Measurements from ENCODE around the gene ADARB2.
"Not testable (repeated sequence)": the region's sequence is repeated elsewhere in the genome, so short reads cannot be mapped to it uniquely, and the experiment has no call there.

The ADARB2 gene

DNA sequence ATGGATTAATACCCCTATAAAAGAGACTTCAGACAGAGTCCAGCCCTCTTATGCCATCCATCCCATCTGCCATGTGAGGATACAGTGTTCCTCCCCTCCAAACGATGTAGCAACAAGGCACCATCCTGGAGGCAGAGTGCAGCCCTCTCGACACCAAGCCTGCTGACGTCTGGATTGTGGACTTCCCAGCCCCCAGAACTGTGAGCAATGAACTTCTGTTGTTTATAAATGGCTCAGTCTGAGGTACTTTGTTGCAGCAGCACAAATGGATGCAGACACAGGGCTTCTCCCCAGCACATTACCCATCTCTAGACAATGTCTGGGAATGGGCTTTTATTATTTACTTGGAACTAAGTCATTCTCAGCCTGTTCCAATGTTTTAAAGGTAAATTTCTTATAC, 485.6 kb downstream of the ADARB2 start:
- no peak for DNase-seq (ENCODE audit: low read depth)

GRCh38 chr10:1249142-1249920, 488.0 kb downstream of the ADARB2 start:
- no peak for DNase-seq (ENCODE audit: low read depth)

- not testable (repeated sequence) for DNase-seq (ENCODE audit: low read depth)
Observed at GRCh38 chr10:1248262-1248630, 489.1 kb downstream of the ADARB2 start.

DNA sequence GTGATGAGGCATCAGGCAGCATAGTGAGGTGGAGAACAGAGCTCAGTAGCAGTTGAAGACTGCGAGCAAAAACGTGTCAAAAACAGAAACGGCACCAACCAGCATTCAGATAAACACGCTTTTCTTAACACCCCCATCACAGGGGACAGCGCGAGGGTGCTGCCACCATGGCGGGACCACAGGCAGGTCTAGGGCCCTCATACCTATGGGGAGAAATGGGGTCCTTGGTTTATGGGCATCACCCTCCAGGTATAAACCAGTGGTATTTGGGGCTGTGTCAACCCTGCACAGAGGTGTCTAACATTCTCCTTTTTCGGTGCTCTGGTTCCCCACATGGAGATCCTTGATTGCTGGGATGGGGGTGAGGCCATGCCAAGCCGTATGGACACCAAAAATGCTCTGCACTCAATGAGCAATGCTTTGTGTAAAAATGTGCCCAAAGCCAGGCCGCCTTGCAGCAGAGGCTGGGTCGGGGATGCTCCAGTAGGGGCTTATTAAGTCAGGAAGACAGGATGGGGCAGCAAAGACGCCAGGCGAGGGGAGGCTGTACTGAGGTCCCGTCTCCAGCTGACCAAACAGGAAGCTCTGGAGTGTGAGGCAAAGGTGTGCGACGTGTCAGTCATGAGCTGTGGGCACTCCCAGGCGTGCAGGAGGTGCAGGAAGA, 489.6 kb downstream of the ADARB2 start:
- no peak for DNase-seq (ENCODE audit: low read depth)

GRCh38 chr10:1244493-1244892, 492.8 kb downstream of the ADARB2 start:
- DNase-seq (ENCODE audit: low read depth): no peak

DNA sequence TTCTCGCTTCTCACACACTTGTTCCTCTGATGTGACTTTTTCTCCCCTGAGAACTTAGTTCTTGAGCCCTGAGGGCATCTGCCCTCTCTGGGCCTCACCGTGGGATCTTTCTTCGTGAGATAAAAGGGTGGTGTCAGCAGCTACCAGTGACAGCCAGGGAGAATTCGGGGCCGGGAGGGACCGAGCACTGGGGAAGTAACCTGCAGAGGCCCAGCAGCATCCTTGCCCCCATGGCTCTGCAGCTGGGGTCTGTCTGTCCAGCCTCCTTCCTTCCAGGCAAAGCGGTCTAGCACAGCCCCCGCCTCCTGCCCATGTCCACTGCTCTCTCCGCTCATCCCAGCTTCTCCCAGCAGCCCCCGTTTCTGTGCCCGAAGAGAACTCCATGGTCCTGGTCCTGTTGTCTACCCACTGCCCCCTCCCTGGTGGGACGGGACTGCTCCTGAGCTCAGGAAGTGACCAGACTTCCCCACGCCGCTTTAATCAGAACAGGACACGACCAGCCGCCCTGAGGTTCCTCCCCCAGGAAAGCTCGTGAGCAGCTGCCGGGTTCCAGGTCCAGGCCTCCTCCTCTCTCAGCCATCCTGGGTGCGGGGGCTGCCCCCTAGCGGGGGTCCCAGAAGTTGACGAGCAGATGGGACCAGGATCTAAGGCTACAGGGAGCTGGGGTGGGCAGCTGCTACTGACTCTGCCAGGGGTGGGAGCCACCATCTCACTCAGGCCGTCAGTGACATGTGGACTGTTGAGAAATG, 493.7 kb downstream of the ADARB2 start:
- DNase-seq (ENCODE audit: low read depth): no peak

GRCh38 chr10:1242975-1243374, 494.4 kb downstream of the ADARB2 start:
- DNase-seq (ENCODE audit: low read depth): no peak

GRCh38 chr10:1241973-1242935, 495.1 kb downstream of the ADARB2 start:
- no peak for DNase-seq (ENCODE audit: low read depth)

- no peak for DNase-seq (ENCODE audit: low read depth)
Observed at GRCh38 chr10:1241322-1241890, 495.9 kb downstream of the ADARB2 start.

DNA sequence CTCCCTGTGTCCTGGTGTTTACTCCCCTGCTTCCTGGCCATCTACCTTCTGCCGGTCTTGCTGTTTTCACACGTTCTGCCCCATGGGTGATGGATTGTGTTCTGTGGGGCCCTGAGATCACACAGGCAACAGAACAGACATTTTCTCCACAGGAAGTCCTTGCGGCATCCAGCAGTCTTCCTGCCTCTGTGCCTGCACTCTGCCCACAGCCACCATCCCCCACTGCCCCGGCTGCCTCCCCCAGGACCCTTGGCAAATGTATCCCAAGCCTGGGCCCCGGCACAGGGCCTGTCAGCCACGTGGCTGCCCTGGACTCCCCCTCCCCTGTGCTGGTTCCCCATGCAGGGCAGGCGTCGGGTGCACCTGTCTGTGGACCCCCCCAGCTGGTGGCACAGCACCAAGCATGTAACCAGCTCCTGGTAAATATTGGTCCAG, 497.0 kb downstream of the ADARB2 start:
- DNase-seq (ENCODE audit: low read depth): no peak

- DNase-seq (ENCODE audit: low read depth): no peak
Observed at GRCh38 chr10:1233031-1233430, 504.3 kb downstream of the ADARB2 start.

GRCh38 chr10:1232164-1232911, 505.0 kb downstream of the ADARB2 start:
- no peak for DNase-seq (ENCODE audit: low read depth)

DNA sequence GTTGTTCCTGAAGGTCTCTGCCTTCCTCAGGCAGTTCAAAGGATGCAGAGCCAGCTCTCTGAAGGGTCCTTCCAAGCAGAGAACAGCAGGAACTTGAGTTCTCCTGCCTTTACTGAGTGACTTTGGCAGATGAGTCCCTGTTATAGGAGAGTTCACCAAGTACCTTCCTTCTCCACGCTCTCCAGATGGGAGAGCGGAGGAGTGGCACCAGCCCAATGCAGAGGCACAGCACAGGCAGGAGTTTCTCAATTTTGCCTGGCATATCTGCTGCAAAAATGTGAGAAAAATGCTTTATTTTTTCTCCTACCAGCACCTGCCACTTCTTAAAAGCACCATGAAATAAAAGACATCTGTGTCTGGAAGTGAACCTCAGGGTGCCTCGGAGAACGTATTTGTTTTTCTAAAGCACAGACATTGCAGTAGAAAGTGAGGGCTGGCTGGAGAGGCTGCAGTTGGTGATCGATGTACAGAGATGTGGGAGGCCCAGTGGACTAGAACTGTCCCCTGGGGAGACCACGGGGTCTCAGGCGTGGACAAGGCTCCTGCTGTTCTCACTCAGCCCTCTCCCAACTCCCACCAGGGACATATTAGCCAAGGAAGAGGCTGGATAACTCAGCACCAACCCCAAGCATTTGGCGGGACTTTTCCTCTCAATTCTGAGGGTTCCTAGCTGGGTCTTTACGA, 506.6 kb downstream of the ADARB2 start:
- no peak for DNase-seq (ENCODE audit: low read depth)

DNA sequence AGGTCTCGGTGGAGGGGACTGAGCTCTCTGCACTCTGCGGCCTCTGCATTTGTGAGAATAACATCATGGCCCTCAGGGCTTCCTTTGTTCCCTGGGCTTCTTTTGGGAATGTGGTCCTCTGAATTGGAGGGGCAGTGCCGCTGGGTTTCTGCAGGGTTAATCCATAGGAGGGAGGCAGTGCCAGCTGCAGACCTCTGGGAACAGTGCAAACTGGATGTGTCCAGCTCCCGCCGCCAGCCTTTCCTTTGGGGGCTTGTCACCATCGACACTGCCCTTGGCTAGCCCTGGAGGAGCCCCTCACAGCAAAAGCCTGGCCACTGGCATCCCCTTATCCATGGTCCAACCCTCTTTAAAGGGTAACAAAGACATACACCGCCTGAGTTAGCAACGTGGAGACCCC, 507.2 kb downstream of the ADARB2 start:
- no peak for DNase-seq (ENCODE audit: low read depth)

DNA sequence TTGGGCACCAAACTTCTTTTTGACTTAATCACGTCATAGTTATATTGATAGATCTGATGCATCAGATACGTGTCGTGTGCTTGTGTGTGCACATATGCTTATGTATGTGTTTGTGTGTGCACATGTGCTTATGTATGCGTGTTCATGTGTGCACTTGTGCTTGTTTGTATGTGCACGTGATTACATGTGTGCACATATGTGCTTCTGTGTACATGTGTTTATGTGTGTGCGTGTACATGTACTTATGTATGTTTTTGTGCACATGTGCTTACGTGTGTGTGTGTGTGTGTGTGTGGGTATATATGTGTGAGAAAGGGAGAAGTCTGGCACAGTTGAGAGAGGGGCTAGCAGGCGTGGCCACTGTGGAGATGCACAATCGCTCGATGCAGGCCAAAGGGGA, 507.8 kb downstream of the ADARB2 start:
- DNase-seq (ENCODE audit: low read depth): no peak

DNA sequence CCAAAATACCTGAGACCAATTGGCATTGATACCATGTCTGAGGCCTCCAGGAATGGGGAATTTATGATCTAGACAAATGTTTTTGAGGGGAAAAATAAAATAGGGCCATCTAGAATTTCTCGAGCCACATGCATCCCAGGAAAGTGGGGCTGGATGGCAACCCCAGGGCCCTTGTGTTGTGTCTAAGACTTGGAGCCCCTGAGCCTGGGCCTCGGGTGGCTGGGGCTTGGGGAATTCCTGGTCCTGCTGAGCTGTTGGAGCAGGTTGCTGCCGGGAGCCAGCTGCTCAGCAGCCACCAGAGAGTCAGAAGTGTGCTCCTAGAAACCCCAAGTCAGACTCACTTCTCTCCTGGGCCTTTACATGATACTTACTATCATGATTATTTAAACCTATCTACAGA, 508.2 kb downstream of the ADARB2 start:
- DNase-seq (ENCODE audit: low read depth): no peak

GRCh38 chr10:1228467-1228975, 508.8 kb downstream of the ADARB2 start:
- no peak for DNase-seq (ENCODE audit: low read depth)

DNA sequence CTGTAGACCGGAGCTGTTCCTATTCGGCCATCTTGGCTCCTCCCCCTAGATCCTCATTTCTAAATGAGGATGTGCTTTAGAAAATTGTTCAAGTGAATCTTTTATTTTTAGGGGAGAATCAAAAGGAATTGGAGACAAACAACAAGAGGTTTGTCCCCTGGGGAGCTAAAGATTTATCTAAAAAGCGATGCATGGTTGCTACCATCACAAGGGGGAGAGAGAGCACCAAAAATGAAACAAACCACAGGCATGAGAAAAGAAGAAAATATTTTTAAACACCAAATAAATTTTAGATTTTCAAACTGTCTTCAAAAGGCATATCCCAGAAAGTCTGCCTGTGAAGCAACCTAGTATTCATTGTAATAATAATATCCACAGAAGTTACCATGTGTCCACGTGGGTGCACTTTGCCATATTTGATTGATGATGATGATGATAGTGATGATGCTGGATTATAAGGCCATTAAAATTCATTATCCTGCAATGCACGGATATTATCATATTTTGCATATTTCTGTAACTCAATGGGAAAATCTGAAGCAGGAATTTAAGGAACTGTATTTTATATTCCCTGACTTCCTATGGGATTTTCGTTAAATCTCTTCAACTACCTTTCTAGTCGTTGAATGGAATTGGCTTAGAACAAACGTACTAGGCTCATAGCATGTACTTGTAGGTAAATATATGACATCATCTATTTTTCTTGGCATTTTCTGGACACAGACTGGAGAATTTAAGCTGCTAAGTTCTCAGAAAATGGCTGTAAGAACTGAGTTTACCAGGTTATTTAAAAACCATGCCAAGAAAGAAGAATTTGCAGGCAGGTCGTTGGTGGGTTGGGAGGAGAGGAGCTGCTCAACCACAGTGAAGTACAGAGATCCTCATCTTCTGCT, 509.6 kb downstream of the ADARB2 start:
- DNase-seq (ENCODE audit: low read depth): no peak

GRCh38 chr10:1226907-1227306, 510.4 kb downstream of the ADARB2 start:
- not testable (repeated sequence) for DNase-seq (ENCODE audit: low read depth)

Measured in activated T-helper 9 cell treated with anti-CD3 and anti-CD28 coated beads, Interleukin-2, amount 50 U/mL, for 16 hours (primary cell).